H9 (cell line): ENCODE data around the gene MAD1L1. TPM values are rescaled to one million over a fixed set of nuclear protein-coding genes. Genes with fewer than 3 reads are reported as not detected.

Source experiments
- DNase-seq: peaks from one replicate; pipeline ENCODE4 v3.0.0-alpha.2; 2017
- H2AFZ ChIP-seq: one replicate; pipeline ENCODE4 v1.6.1; 2013; ENCODE audit warnings: mild to moderate bottlenecking, low read length, control low read depth, moderate library complexity
- H2AK5ac ChIP-seq: 2 replicates; pipeline ENCODE4 v1.6.1; 2013; ENCODE audit warnings: low read length, control low read depth, mixed read lengths; ENCODE audit not compliant: insufficient read length
- H2BK120ac ChIP-seq: one replicate; pipeline ENCODE4 v1.6.1; 2013; ENCODE audit warnings: low read depth, mild to moderate bottlenecking, low read length, control low read depth, inconsistent platforms; ENCODE audit not compliant: poor library complexity, severe bottlenecking
- H2BK12ac ChIP-seq: 2 replicates; pipeline ENCODE4 v1.6.1; 2013; ENCODE audit warnings: low read length, control low read depth, mixed read lengths, low read depth; ENCODE audit not compliant: insufficient read length
- H2BK15ac ChIP-seq: 2 replicates; pipeline ENCODE4 v1.6.1; 2013; ENCODE audit warnings: low read depth, low read length, control low read depth
- H2BK20ac ChIP-seq: one replicate; pipeline ENCODE4 v1.6.1; 2013; ENCODE audit warnings: low read depth, mild to moderate bottlenecking, low read length, control low read depth, inconsistent platforms; ENCODE audit not compliant: poor library complexity, severe bottlenecking
- H2BK5ac ChIP-seq: 2 replicates; pipeline ENCODE4 v1.6.1; 2013; ENCODE audit warnings: low read length, control low read depth, mixed read lengths; ENCODE audit not compliant: insufficient read length
- H3K14ac ChIP-seq: 2 replicates; pipeline ENCODE4 v1.6.1; 2013; ENCODE audit warnings: low read length, control low read depth; ENCODE audit not compliant: insufficient read depth
- H3K18ac ChIP-seq: 2 replicates; pipeline ENCODE4 v1.6.1; 2013; ENCODE audit warnings: low read depth, mild to moderate bottlenecking, mixed read lengths, low read length, control low read depth; ENCODE audit not compliant: insufficient read length
- H3K23ac ChIP-seq: 2 replicates; pipeline ENCODE4 v1.6.1; 2013; ENCODE audit warnings: low read length, control low read depth, mixed read lengths, low read depth; ENCODE audit not compliant: insufficient read length
- H3K23me2 ChIP-seq: 2 replicates; pipeline ENCODE4 v1.6.1; 2013; ENCODE audit warnings: low read depth, mild to moderate bottlenecking, mixed read lengths, low read length, control low read depth; ENCODE audit not compliant: insufficient read length, poor library complexity, severe bottlenecking
- H3K27ac ChIP-seq: 2 replicates; pipeline ENCODE4 v1.5.1; 2013; ENCODE audit warnings: low read length, control low read depth, mixed read lengths, low read depth; ENCODE audit not compliant: insufficient read length
- H3K27me3 ChIP-seq: 2 replicates; pipeline ENCODE4 v1.6.1; 2013; ENCODE audit warnings: low read length, control low read depth, inconsistent platforms; ENCODE audit not compliant: insufficient read depth
- H3K4ac ChIP-seq: 2 replicates; pipeline ENCODE4 v1.6.1; 2013; ENCODE audit warnings: low read depth, mild to moderate bottlenecking, control low read depth, inconsistent platforms, low read length, moderate library complexity
- H3K4me1 ChIP-seq: 2 replicates; pipeline ENCODE4 v1.6.1; 2013; ENCODE audit warnings: low read length, control low read depth, inconsistent platforms; ENCODE audit not compliant: insufficient read depth
- H3K4me2 ChIP-seq: 2 replicates; pipeline ENCODE4 v1.6.1; 2013; ENCODE audit warnings: low read length, control low read depth, mixed read lengths; ENCODE audit not compliant: insufficient read length, insufficient read depth
- H3K56ac ChIP-seq: 2 replicates; pipeline ENCODE4 v1.6.1; 2013; ENCODE audit warnings: low read depth, mild to moderate bottlenecking, mixed read lengths, low read length, control low read depth; ENCODE audit not compliant: insufficient read length
- H3K79me1 ChIP-seq: 2 replicates; pipeline ENCODE4 v1.6.1; 2013; ENCODE audit warnings: low read depth, mild to moderate bottlenecking, moderate library complexity, low read length, control low read depth, inconsistent platforms; ENCODE audit not compliant: insufficient read depth, poor library complexity, severe bottlenecking
- H3K79me2 ChIP-seq: 2 replicates; pipeline ENCODE4 v1.6.1; 2013; ENCODE audit warnings: low read length, control low read depth, inconsistent platforms; ENCODE audit not compliant: insufficient read depth
- H3K9ac ChIP-seq: 2 replicates; pipeline ENCODE4 v1.6.1; 2013; ENCODE audit warnings: low read length, control low read depth, mixed read lengths; ENCODE audit not compliant: insufficient read length; ENCODE audit errors: extremely low read depth
- H3K9me3 ChIP-seq: one replicate; pipeline ENCODE4 v1.6.1; 2013; ENCODE audit warnings: low read depth, low read length, inconsistent platforms; ENCODE audit not compliant: control insufficient read depth
- H3T11ph ChIP-seq: one replicate; pipeline ENCODE4 v1.6.1; 2013; ENCODE audit warnings: mild to moderate bottlenecking, low read length, control low read depth, inconsistent platforms
- H4K20me1 ChIP-seq: one replicate; pipeline ENCODE4 v1.6.1; 2013; ENCODE audit not compliant: control insufficient read depth, insufficient read length, insufficient read depth
- H4K5ac ChIP-seq: 2 replicates; pipeline ENCODE4 v1.6.1; 2013; ENCODE audit warnings: low read depth, mild to moderate bottlenecking, mixed read lengths, low read length, control low read depth; ENCODE audit not compliant: insufficient read length
- H4K8ac ChIP-seq: replicated peaks from 2 replicates; pipeline ENCODE4 v1.6.1; 2013; ENCODE audit warnings: low read length, control low read depth, mixed read lengths, low read depth; ENCODE audit not compliant: insufficient read length
- H4K91ac ChIP-seq: 2 replicates; pipeline ENCODE4 v1.6.1; 2013; ENCODE audit warnings: low read depth, mild to moderate bottlenecking, moderate library complexity, mixed read lengths, low read length, control low read depth; ENCODE audit not compliant: insufficient read length
- H3K27ac Mint-ChIP-seq, 3 experiments: 2 replicates in 2 of 3; 3 replicates in 1 of 3; pipeline ENCODE4 v1.8.0; 2020 to 2021; ENCODE audit warnings: mixed read lengths in 3 of 3, mild to moderate bottlenecking in 1 of 3, moderate library complexity in 1 of 3
- H3K27me3 Mint-ChIP-seq: 2 replicates; pipeline ENCODE4 v1.8.0; 2021; ENCODE audit warnings: low read depth, mild to moderate bottlenecking, moderate library complexity, mixed read lengths
- H3K36me3 Mint-ChIP-seq, 3 experiments: 2 replicates in 2 of 3; 3 replicates in 1 of 3; pipeline ENCODE4 v1.8.0; 2020 to 2021; ENCODE audit warnings: low read depth in 3 of 3, mixed read lengths in 3 of 3; ENCODE audit not compliant: insufficient read depth in 1 of 3
- H3K4me1 Mint-ChIP-seq, 2 experiments: 2 replicates each; pipeline ENCODE4 v1.8.0; 2020; ENCODE audit warnings: mixed read lengths in 2 of 2
- H3K4me3 Mint-ChIP-seq, 2 experiments: 2 replicates in 1 of 2; 3 replicates in 1 of 2; pipeline ENCODE4 v1.8.0; 2020 to 2021; ENCODE audit warnings: mild to moderate bottlenecking in 2 of 2, mixed read lengths in 2 of 2, moderate library complexity in 1 of 2
- H3K9me3 Mint-ChIP-seq, 2 experiments: 2 replicates in 1 of 2; 3 replicates in 1 of 2; pipeline ENCODE4 v1.8.0; 2020; ENCODE audit warnings: mild to moderate bottlenecking in 2 of 2, mixed read lengths in 2 of 2, moderate library complexity in 1 of 2
- WGBS: extraction: QIAGEN DNeasy Blood & Tissue Kit; methylation state at CpG from one replicate; pipeline ENCODE4 v1.1.7; 2013; ENCODE audit warnings: missing lambda C conversion rate, low lambda C conversion rate, mixed read lengths; ENCODE audit not compliant: insufficient read length; ENCODE audit errors: extremely low coverage; 5-methylcytosine and 5-hydroxymethylcytosine counted together
- total RNA-seq: library from RNA; stranded (reverse); gene quantifications from 2 replicates; pipeline ENCODE4 v1.2.1, GENCODE V29; 2021
- TF ChIP-seq, protein P1 (sequence below): fragments of 200-600 bp; sonication (generic); conservative IDR thresholded peaks from 3 replicates; pipeline ENCODE4 v1.8.0; 2021; ENCODE audit warnings: antibody characterized with exemption, mild to moderate bottlenecking

Gene MAD1L1
- total RNA-seq, 1 experiment from 2014 or later: 39.0 TPM

DNA sequence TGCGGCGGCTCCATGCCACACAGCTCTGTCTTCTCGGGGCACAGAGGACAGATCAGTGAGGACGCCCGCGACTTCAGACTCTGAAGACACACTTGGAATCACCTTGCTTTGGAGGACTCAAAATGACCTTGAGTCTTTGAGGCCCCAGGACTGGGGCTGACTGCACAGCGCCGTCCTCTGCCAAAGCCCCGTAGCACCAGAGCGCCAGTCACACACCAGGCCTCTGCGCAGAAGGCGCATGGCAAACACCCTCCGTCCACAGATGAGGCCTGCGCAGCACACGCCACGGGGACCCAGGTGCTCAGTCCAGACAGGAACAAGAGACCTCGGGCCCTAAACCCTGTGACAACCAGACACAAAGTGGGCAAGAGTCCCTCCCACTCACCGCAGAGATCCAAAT lies 134.7 kb downstream of the MAD1L1 start:
- Histone ChIP-seq H2BK20ac (no peak overlapping the region), H3K56ac (no peak overlapping the region), H4K20me1 (peaks cover 2% of the 10 kb centered on the region), H3K9me3 (no peaks in the 10 kb centered on the region), H4K91ac (no peak overlapping the region), H2AK5ac (no peak overlapping the region), H3K9ac (no peak overlapping the region), H3T11ph (no peak overlapping the region), H2BK15ac (no peak overlapping the region), H2BK12ac (no peak overlapping the region), H3K4me1 (no peaks in the 10 kb centered on the region), H3K79me2 (no peaks in the 10 kb centered on the region; the same call in 1 of the 2 replicates), H3K27ac (no peak overlapping the region), H4K8ac (no peak overlapping the region), H4K5ac (no peak overlapping the region), H3K79me1 (no peaks in the 10 kb centered on the region), H3K4me2 (no peak overlapping the region), H2BK5ac (no peak overlapping the region), H3K23me2 (no peaks in the 10 kb centered on the region), H3K14ac (no peak overlapping the region), H3K4ac (no peak overlapping the region), H3K23ac (no peak overlapping the region), H3K18ac (no peak overlapping the region), H2BK120ac (no peak overlapping the region), H3K27me3 (no peaks in the 10 kb centered on the region), H2AFZ (no peak overlapping the region)
- Mint-ChIP-seq H3K27ac (peak overlapping the region in 2 of 3 experiments; percentile 83 to 89; a peak in 3 of 7 replicates), H3K36me3 (peaks cover 16 to 18% (median 17%) of the 10 kb centered on the region in 3 experiments; a peak in 6 of 7 replicates), H3K9me3 (no peaks in the 10 kb centered on the region; a peak in 1 of 5 replicates), H3K4me1 (peaks cover 0 to under 1% of the 10 kb centered on the region in 2 experiments; a peak in 1 of 4 replicates), H3K4me3 (no peak overlapping the region), H3K27me3 (no peaks in the 10 kb centered on the region; the same call in 1 of the 2 replicates)
- WGBS: no CpG with 5 or more reads among the region's 18 CpGs
- no peak for DNase-seq
- TF ChIP-seq, protein P1, sequence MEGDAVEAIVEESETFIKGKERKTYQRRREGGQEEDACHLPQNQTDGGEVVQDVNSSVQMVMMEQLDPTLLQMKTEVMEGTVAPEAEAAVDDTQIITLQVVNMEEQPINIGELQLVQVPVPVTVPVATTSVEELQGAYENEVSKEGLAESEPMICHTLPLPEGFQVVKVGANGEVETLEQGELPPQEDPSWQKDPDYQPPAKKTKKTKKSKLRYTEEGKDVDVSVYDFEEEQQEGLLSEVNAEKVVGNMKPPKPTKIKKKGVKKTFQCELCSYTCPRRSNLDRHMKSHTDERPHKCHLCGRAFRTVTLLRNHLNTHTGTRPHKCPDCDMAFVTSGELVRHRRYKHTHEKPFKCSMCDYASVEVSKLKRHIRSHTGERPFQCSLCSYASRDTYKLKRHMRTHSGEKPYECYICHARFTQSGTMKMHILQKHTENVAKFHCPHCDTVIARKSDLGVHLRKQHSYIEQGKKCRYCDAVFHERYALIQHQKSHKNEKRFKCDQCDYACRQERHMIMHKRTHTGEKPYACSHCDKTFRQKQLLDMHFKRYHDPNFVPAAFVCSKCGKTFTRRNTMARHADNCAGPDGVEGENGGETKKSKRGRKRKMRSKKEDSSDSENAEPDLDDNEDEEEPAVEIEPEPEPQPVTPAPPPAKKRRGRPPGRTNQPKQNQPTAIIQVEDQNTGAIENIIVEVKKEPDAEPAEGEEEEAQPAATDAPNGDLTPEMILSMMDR: no peak
